Endothelial cell of umbilical vein (primary cell): ENCODE data around the gene RPL39.
"Not testable (repeated sequence)": the region's sequence is repeated elsewhere in the genome, so short reads cannot be mapped to it uniquely, and the experiment has no call there.

Experiments used
- CTCF ChIP-seq, 2 donors: IDR thresholded peaks; 1 replicate in 1 of 2; 2 replicates in 1 of 2; pipeline ENCODE4 v1.5.1; 2011; ENCODE audit warnings: low read length in 2 of 2, mild to moderate bottlenecking in 2 of 2, moderate library complexity in 2 of 2, control low read depth in 1 of 2, inconsistent platforms in 1 of 2, low read depth in 1 of 2; ENCODE audit not compliant: insufficient read depth in 1 of 2; ENCODE audit errors: extremely low read depth in 1 of 2
- EZH2 ChIP-seq: IDR thresholded peaks from 2 replicates; pipeline ENCODE4 v1.6.1; 2012; ENCODE audit warnings: borderline replicate concordance, low read depth, mild to moderate bottlenecking, moderate library complexity, low read length, inconsistent platforms; ENCODE audit not compliant: severe bottlenecking
- FOS ChIP-seq: IDR thresholded peaks from 2 replicates; pipeline ENCODE4 v1.6.1; 2011; ENCODE audit warnings: mild to moderate bottlenecking, low read length, moderate library complexity, borderline replicate concordance; ENCODE audit not compliant: insufficient read depth
- GATA2 ChIP-seq: IDR thresholded peaks from 2 replicates; pipeline ENCODE4 v1.7.0; 2011; ENCODE audit warnings: low read depth, mild to moderate bottlenecking, moderate library complexity, mixed read lengths, low read length; ENCODE audit not compliant: insufficient read length, insufficient read depth
- JUN ChIP-seq: IDR thresholded peaks from 2 replicates; pipeline ENCODE4 v1.6.1; 2011; ENCODE audit warnings: borderline replicate concordance, low read depth; ENCODE audit not compliant: insufficient read length, insufficient read depth
- MAX ChIP-seq: IDR thresholded peaks from 2 replicates; pipeline ENCODE4 v1.6.1; 2011; ENCODE audit not compliant: insufficient read depth, insufficient read length
- MYC ChIP-seq: IDR thresholded peaks from one replicate; pipeline ENCODE4 v1.6.1; 2011; ENCODE audit warnings: mild to moderate bottlenecking, low read depth, low read length
- POLR2A ChIP-seq: IDR thresholded peaks from 2 replicates; pipeline ENCODE4 v1.6.1; 2012; ENCODE audit warnings: low read depth, mild to moderate bottlenecking, control low read depth, low read length
- POLR2AphosphoS5 ChIP-seq: IDR thresholded peaks from 2 replicates; pipeline ENCODE4 v1.6.1; 2012; ENCODE audit warnings: low read depth, mild to moderate bottlenecking, control low read depth, low read length, moderate library complexity; ENCODE audit not compliant: insufficient read depth

DNA sequence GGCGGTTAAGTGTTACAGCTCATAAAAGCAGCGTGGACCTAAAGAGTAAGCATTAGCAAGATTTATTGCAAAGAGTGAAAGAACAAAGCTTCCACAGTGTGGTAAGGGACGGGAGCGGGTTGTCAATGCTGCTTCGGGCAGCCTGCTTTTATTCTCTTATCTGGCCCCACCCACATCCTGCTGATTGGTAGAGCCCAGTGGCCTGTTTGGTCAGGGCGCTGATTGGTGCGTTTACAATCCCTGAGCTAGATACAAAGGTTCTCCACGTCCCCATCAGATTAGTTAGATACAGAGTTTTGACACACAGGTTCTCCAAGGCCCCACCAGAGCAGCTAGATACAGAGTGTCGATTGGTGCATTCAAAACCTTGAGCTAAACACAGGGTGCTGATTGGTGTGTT is 41.3 kb downstream of the RPL39 start:
- not testable (repeated sequence) for TF ChIP-seq POLR2A; EZH2; CTCF (IDR thresholded peaks at IDR 0.05; ENCODE audit: extremely low read depth in 1 of 2, insufficient read depth in 1 of 2, low read depth in 1 of 2, low read length in 2 of 2); GATA2; POLR2AphosphoS5; JUN; MYC; FOS; MAX
